CMK (cell line): ENCODE data around the gene FNDC3A.

ENCODE experiments used
- DNase-seq: peaks from one replicate; pipeline ENCODE4 v3.0.0-alpha.2; 2010; ENCODE audit warnings: low read depth

Gene FNDC3A

DNA sequence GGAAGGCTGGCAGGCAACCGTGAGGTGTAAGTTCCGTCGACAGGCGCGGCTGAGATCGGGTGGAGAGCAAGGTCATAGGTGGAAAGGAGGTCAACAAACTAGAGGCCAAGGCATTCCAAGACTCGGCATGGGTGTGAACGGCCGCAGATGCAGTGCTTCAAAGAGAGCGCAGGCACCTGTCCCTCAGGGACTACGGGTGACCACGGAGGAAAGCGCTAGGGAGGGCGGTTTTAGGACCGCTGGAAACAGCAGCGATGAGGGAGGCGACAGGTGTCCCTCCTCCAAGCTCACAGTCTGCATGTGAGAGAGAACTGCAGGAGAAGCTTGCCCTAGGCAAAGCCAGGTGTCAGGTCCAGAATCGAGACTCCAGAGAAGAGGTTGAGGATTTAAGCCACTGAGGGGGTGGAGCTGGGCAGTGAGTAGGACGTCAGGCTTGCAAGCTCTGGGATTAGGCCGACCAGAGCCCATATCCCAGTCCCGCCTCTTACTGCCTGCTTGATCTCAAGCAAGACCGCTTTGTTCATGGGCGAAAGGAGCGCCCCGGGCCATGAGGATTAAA lies 242.9 kb downstream of the FNDC3A start:
- no peak for DNase-seq

DNA sequence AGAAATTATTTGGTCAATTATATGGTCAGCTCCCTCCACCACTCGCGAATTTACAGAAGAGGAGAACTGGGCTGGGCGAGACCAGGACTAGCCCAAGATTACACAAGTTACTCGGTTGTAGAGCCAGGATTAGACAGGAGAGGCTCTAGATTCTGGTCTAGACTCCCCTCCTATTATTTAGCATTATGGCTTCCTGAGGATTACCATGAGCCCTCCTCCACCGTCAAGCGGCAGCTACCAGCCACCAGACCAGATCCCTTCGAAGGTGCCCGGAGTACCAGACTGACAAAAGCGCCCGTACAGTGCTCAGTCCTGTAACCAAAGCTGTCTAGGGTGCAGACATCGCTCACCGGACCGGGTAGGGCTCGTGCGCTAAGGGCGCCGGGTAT lies 243.9 kb downstream of the FNDC3A start:
- no peak for DNase-seq

DNA sequence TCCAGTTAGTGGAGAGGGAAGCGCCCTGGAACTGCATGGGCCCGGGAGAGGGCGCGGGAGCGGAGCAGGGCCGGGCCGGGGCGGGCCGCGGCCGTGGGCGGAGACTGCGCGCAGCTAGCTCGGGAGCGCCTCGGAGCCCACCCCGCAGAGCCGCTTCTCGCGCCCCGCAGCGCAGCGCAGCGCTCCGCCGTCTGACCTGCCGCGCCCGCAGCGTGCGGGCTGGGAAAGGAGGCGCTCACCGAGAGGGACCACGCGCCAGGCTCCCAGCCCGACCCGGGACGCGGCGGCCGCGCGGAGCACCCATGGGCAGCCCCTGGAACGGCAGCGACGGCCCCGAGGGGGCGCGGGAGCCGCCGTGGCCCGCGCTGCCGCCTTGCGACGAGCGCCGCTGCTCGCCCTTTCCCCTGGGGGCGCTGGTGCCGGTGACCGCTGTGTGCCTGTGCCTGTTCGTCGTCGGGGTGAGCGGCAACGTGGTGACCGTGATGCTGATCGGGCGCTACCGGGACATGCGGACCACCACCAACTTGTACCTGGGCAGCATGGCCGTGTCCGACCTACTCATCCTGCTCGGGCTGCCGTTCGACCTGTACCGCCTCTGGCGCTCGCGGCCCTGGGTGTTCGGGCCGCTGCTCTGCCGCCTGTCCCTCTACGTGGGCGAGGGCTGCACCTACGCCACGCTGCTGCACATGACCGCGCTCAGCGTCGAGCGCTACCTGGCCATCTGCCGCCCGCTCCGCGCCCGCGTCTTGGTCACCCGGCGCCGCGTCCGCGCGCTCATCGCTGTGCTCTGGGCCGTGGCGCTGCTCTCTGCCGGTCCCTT lies 244.5 kb downstream of the FNDC3A start, which contains the start of gene MLNR:
Gene MLNR (plus strand): TSS at position 303 of the 820 bp plus-strand sequence. CDS start 0 bp downstream, at position 303.
- no peak for DNase-seq

DNA sequence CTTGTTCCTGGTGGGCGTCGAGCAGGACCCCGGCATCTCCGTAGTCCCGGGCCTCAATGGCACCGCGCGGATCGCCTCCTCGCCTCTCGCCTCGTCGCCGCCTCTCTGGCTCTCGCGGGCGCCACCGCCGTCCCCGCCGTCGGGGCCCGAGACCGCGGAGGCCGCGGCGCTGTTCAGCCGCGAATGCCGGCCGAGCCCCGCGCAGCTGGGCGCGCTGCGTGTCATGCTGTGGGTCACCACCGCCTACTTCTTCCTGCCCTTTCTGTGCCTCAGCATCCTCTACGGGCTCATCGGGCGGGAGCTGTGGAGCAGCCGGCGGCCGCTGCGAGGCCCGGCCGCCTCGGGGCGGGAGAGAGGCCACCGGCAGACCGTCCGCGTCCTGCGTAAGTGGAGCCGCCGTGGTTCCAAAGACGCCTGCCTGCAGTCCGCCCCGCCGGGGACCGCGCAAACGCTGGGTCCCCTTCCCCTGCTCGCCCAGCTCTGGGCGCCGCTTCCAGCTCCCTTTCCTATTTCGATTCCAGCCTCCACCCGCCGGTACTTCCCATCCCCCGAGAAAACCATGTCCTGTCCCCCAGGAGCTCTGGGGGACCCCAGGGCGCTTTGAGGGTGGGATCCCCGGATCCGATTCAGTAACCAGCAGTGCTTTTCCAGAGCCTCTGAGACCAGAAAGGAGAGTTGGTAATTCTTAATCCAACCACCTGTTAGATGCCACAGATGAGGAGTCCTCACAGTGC lies 245.3 kb downstream of the FNDC3A start:
- DNase-seq: no peak

DNA sequence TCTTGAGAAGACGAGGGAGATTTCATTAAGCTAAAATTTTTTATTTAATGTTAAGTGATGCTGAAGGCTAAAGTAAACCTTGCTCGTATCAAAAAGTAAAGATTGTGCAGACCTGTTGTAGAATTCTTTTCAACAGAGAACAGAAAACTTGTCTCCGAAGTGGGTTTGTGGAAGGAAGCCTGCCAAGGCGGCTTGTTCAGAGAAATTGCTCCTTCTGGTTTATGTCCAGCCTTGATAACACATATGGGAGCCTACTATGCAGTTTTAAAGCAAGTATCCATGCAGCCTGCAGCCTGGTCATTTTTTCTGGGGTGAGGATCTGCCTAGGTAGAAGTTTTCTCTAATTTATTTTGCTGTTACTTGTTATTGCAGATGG lies 245.9 kb downstream of the FNDC3A start:
- DNase-seq: no peak

DNA sequence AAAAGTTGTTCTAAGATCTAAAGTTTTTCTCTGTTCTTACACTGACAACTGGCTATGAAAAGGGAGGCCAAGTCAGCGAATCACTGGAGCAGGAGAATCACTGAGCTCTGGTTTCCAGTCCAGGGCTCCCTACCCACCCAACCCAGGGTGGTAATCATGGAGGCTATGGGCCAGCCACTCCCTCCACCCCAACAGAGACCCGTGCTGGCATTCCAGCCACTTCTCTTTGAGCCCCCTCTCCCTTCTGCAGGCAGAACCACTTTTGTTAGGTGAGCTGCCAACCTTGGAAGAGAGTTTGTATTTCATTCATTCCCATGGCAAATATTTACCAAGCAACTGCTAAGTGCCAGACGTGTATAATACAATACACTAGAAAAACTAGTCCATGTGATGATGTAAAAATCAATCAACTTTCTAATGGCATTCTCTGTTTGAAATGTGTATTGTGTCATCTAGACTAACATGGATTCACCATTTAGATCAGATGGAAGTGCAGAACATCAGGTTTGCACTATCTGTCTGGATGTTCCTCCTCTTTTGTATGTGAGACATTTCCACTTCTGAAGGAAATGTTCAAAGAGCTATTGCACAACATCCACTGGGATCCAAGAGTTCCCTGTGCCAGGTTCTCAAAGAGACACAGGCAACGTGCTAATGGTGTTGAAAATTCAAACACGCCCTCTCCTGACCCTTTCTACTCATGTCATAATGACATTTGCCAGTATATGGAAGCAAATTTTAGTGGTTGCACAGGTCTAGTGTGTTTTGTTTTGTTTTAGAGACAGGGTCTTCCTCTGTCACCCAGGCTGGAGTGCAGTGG lies 249.7 kb downstream of the FNDC3A start:
- no peak for DNase-seq

DNA sequence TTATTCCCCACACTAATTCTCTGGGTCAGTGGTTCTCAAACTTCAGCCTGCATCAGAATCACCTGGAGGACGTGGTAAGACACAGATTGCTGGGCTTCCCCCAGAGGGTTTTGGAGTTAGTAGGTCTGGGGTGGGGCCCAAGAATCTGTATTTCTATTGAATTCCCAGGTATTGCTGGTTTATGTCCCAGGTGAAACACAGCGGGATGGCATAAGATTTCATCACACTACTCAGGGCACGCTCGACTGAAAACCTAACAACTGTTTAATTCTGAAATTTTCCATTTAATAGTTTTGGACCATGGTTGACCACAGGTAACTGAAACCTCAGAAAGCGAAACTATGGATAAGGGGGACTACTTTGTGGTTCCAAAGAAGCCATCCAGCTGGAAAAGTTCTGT lies 250.9 kb downstream of the FNDC3A start:
- DNase-seq: no peak

DNA sequence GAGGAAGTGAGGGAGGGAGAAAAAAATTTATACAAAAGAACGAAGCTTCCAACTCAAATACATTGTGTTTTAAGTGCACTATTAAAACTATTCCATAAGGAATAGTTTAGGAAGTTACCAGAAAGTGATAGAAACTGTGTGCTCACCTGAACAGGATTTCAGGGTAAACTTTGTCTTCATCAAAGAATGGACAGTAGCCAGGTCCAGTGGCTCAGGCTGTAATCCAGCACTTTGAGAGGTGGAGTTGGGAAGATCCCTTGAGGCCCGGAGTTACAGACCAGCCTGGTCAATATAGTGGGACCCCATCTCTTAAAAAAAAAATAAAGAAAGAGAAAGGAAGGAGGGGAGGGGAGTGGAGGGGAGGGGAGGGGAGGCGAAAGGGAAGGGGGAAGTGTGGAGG lies 259.0 kb downstream of the FNDC3A start:
- no peak for DNase-seq

DNA sequence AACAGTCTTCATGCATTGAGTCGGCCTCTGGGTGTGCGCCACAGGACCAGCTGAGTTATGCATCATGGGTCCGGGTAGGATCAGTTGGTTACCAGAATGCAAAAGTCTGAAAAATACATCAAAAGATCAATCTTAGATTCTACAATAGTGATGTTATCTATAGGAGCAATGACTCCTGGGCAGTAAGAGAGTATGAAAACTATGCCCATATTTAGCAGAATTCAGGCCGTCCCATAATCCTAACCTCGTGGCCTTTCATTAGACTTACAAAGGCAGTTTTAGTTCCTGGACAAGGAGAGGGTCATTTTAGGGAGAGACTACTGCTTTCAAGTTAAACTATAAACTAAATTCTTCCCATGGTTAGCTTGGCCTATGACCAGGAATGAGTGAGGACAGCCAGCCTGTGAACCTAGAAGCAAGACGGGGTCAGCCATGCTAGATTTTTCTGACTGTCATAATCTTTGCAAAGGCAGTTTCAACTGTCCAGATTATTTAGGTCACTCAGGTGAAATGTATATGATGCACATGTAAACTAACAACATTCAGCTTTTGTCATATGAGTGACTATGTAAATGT lies 260.2 kb downstream of the FNDC3A start:
- DNase-seq: no peak

DNA sequence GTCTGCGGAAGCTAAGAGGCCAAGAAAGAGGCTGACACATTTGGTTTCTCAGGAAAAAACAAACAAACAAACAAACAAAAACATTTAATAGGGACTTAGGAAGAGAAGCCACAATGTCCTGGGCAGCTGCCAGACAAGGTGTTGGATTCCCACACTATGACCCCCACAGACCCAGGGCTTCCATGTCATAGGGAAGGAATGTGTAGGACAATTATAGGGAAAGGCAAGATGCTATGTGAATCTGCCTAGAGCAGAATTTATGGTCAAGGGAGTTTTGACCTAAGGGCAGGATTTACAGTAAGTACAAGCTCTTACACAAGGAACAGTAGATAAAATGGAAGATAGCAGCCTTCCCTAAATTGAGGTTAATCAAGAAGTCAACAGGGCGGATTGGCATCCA lies 262.9 kb downstream of the FNDC3A start:
- DNase-seq: no peak

DNA sequence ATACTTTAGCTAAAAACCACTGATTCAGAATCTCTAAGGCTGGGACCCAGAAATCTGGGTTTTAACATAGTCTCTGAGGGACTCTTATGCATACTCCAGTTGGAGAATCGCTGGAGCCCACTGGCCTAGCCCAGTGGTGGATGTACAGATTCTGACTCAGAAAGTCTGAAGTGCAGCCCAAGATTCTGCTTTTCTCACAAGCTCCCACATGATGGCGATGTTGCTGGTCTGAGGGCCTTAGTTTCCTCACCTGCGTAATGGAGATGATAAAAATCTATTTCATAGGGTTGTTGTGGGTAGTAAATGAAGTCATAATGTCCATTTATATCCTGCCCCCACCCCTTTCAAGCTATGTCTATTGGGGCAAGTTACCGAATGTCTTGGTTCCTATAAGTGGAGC lies 264.3 kb downstream of the FNDC3A start:
- DNase-seq: no peak

DNA sequence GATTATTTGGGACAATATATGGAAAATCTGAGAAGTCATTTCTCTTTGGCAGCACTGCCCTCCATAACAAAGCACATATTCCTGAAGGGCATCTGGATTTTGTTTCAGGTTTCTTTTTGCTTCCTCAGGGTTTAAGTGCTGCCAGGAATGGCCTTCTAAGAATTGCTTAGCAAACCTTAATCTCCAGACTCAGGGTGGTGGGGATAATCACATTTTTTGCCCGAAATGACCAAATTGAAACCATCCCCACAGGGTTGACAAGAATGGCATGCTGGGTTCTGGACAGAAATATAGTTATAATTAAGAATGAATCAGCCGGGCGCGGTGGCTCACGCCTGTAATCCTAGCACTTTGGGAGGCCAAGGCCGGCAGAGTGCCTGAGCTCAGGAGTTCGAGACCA lies 265.6 kb downstream of the FNDC3A start:
- no peak for DNase-seq

DNA sequence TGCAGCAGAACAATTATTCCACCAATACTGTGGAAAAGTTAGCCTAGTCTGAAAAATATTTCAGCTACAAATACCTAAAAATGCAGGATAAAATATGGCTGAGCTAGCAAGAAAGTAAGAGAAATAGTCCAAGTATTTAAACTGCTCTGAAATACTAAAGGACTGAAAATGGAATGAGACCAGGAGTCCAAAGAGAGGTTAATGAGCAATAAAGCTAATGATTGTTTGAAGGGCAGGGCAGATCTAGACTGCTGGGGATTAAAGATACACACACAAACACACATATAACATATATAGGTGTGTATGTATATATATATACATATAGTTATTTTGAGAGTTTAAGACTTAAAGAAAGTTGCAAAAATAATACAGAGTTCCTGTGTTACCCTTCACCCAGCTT lies 269.4 kb downstream of the FNDC3A start:
- no peak for DNase-seq

DNA sequence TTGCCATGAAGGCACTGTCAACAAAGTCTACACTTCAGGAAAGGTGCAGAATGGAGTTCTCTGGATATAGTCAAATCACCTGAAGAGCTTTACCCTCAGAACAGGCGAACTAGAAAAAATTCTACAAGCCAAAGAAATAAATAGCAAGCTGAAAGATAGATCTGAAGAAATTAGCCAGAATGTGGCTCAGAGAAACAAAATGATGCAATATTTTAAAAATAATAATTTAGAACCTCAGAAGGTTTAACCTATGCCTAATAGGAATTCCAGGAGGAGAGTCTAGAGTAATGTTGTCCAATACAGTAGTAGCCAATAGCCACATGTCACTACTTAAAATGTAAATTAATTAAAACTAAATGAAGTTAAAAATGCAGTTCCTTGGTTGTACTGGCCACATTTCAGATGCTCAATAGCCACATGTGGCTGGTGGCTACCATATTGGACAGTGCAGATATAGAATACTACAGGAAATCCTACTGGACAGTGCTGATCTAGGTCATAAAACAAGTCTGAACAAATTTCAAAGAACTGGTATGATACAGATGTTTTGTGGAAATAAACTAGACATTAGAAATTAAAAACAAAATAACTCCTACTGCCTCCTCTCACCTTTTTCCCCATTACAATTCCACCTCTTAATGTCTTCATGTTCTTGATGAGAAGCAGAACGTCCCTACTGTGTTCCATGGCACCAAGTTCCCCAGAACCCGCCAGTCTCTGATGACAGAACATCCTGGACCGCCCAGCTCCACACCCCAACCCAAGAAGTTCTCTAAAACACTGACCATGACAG lies 271.3 kb downstream of the FNDC3A start:
- peak; percentile 25 for DNase-seq

DNA sequence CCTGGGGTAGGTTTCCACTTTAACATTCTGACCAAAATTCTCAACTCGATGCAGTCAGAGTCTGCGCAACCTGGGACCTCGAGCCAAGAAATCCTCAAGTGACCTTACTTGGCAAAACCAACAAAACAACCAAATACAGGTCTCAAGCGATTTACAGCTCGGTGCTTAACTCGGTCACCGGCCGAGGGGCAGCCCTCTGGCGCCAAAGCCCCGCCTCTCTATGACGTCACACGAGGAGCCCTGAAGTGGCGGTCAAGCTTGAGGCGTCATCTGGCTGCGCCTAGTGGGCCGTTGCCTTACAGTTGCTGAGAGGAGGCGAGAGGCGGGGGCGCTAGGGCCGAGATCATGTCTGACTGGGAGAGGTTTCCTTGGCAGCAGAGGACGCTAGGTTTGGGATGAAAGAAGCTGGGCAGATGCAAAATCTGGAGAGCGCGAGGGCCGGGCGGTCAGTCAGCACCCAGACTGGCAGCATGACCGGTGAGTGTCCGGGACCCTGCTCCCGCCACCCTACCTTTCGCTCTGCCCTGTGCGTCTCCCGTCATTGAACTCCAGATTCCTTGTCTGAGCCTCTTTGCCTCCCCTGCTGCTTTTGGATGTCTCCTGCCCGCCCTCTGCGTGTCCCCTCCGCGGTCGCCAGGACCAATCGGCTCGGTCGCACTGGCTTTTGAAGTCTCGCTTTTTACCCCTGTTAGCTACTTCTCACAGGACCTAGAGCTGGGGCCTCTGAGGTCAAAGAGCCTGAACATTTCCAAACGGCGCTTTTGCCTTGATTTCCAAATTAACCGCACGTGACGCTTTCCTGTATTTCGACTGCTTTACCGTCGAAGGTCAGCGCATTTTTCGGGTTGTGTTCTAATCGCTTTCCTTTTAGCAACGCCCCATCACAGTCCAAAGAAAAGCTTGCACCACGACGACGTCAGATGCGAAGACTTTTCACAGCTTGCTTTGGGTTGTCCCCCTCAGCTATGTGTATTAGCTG lies 272.2 kb downstream of the FNDC3A start, which contains the start of gene CDADC1:
Gene CDADC1 (plus strand): TSS at position 283 of the 979 bp plus-strand sequence. CDS start 113 bp downstream, at position 396.
- peak; percentile 94 for DNase-seq

DNA sequence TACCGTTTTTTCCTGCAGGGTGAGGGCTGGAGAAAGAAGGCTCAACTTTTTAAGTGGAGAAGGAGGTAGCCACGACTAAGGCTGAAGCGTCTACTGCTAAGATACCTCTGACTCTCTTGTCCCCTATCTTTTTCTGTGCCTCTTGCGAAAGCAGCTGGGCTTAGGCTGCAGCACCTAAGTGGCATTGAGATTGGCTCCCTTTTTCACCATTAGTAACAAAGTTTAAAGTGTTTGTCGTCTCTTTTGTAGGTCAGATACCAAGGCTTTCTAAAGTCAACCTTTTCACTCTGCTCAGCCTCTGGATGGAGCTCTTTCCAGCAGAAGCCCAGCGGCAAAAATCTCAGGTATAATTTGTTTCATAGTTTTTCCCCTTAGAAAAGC lies 272.9 kb downstream of the FNDC3A start:
- DNase-seq: no peak

DNA sequence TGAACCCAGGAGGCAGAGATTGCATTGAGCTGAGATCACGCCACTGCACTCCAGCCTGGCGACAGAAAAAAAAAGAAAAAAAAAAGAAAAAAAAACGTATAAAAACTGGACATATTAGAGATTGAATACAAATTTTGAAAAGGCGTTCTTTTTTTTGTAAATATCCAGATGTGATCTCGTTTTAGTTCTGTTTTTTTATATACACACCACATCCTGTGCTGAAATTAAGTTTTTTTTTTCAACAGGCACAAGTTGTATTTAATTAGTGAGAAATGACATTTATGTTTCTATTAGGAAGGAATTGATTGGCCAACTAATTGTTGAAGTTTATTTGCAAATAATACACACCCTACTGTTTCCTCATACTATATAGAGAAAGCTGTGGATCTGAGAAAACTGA lies 275.6 kb downstream of the FNDC3A start:
- DNase-seq: no peak

DNA sequence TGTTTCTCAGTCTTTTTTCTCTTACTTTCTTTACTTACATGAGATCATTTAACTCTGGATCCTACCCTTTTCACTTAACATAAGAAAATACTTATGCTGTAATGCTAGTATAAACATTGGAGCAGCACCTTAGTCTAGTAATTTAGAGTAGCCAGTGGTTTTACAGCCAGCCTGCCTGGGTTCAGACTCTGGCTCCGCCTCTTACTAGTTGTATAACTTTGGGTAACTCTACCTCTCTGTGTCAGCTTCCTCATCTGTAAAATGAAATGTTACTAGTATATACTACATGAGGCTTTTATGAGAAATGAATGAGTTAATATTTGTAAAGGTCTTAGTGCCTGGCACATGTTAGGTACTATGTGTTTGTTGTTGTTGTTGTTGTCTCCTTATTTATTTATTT lies 277.6 kb downstream of the FNDC3A start:
- no peak for DNase-seq

DNA sequence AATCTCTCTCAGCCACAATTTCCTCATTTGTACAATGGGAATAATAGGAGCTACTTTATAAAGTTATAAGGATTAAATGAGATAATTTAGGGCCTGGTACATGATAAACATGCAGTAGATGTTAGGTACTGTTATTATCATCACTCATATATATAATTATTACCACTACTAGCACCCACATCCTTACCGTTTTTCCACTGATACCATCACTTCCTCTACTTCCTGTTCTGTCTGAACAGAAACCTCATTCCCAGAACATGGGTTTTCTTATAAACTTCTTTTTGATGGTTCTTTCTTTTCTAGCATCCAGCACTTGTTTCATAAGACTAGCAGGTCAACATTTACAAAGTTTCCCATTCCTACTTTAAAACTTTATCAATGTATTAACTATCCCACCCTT lies 278.3 kb downstream of the FNDC3A start:
- no peak for DNase-seq

DNA sequence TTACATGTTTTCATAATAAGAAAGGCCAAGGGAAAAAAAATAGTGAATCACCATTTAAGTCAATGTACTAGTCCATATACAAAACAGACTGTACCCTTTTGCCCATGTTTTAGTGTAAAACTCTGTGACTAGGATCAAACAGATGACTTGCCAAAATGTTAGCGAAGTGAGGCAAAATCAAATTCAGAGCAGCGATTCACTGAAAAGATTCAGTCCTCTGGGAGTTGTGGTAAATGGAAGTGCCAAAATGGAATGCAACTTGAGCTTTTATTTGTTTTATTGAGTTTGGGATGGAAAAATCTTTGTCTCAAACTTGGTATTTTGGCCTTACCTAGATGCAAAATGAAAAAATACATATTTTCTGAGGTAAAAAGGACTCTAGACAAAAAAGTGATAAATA lies 281.1 kb downstream of the FNDC3A start:
- no peak for DNase-seq
